C4-2B (cell line): ENCODE measurements around the gene SBK2.

Experiments
- H3K27ac ChIP-seq: fragments of 450-650 bp; 2 replicates; pipeline ENCODE4 v1.5.1; 2017
- ZFX ChIP-seq: fragments of 450-650 bp; IDR thresholded peaks from 2 replicates; pipeline ENCODE4 v1.6.1; 2017
- TF ChIP-seq, protein P1 (sequence below): fragments of 450-650 bp; conservative IDR thresholded peaks from 2 replicates; pipeline ENCODE4 v1.5.1; 2017; ENCODE audit warnings: mild to moderate bottlenecking

The SBK2 gene

DNA sequence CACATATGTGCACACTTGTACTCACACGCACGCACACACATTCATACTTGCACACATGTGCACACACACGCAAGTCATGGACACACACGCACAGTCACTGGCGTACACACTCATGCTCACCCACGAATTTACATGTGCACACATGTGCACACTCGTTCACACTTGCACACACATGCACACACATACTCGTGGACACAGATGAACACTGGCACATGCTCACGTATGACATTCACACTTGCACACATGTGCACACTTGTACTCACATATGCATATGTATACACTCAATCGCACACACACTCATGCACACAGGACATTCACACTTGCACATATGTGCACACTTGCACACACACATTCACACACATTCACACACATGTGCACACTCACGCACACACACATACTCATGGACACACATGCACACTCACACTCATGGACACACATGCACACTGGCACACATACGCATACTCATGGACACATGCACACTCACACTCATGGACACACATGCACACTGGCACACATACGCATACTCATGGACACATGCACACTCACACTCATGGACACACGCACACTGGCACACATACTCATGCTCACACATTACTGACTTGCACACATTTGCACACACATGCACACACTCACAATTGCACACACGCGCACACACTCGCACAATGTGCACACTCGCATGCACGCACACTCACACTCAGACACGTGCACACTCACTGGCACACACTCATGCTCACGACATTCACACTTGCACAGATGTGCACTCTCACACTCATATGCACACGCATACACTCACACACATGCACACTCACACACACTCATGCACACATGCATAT is 9.5 kb downstream of the SBK2 start:
- no peak overlapping the region for H3K27ac ChIP-seq
- TF ChIP-seq, protein P1, sequence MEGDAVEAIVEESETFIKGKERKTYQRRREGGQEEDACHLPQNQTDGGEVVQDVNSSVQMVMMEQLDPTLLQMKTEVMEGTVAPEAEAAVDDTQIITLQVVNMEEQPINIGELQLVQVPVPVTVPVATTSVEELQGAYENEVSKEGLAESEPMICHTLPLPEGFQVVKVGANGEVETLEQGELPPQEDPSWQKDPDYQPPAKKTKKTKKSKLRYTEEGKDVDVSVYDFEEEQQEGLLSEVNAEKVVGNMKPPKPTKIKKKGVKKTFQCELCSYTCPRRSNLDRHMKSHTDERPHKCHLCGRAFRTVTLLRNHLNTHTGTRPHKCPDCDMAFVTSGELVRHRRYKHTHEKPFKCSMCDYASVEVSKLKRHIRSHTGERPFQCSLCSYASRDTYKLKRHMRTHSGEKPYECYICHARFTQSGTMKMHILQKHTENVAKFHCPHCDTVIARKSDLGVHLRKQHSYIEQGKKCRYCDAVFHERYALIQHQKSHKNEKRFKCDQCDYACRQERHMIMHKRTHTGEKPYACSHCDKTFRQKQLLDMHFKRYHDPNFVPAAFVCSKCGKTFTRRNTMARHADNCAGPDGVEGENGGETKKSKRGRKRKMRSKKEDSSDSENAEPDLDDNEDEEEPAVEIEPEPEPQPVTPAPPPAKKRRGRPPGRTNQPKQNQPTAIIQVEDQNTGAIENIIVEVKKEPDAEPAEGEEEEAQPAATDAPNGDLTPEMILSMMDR = no peak
- no peak for TF ChIP-seq ZFX

DNA sequence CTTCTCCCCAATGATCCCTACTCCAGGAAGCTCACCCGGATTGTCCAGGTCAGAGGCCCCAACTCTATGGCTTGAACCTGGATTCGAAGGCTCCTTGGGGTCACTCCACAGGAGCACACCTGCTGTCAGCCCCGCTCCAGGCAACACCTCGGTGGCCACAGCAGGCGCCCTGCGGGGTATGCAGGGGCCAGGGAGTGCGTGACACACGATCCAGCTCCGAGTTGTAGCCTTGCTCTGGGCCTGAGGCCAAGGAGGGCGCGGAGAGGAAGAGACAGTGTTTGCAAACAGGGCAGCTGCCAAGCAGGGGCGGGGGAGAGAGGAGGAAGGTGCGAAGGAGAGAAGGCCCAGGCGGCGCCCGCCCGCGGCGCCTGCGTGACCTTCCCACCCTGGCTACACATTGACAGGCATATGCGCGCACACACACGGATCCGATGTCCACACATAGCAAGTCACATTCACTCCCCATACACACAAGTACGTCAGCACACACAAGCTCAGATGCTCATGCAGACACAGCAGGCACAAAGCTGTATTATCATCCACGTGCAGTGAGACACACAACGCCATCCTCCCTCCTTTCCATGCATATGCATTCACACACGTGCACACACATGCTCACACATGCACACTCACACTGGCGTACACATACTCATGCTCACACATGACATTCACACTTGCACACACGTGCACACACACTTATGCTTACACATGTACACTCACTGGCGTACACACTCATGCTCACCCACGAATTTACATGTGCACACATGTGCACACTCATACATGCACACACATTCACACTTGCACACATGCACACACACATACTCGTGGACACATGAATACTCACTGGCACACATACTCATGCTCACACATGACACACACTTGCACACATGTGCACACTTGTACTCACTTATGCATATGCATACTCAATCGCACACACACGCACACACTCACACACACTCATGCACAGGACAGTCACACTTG is 10.4 kb downstream of the SBK2 start:
- TF ChIP-seq, protein P1 = no peak
- no peak for TF ChIP-seq ZFX
- H3K27ac ChIP-seq = no peak overlapping the region

DNA sequence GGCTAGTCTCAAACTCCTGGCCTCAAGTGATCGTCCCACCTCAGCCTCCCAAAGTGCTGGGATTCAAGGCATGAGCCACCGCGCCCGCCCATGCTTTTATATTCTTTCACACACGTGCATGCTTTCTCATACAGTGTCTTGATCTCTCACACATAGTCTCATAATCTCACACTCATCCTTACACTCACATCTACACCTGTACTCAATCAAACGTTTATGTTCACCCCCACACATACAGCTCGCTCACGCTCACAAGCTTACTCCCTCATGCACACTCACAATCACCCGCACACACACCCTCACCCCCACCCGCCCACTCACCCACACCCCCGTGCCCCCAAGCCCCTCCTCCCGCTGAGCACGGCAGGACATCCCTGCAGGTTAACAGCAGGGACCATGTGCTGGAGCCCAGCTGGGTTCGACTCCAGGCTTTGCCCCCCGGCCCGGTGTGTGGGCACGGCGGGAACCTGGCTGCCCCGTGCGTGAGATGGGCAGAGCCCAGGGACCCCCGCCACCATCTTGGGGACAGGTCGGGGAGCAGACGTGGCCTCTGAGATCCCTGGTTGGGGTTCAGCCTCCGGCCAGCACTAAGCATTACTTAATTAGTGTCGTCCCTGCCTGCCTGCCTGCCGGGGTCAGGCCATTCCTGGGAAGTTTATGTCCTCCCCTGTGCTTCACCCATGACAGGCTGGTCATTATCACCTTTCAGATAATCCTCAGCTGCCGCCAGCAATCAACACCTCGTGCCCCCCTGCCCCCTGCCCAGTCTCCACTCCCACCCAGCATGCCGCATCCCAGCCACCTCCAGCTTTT is 11.4 kb downstream of the SBK2 start:
- no peak for TF ChIP-seq ZFX
- TF ChIP-seq, protein P1 = no peak
- no peak overlapping the region for H3K27ac ChIP-seq

DNA sequence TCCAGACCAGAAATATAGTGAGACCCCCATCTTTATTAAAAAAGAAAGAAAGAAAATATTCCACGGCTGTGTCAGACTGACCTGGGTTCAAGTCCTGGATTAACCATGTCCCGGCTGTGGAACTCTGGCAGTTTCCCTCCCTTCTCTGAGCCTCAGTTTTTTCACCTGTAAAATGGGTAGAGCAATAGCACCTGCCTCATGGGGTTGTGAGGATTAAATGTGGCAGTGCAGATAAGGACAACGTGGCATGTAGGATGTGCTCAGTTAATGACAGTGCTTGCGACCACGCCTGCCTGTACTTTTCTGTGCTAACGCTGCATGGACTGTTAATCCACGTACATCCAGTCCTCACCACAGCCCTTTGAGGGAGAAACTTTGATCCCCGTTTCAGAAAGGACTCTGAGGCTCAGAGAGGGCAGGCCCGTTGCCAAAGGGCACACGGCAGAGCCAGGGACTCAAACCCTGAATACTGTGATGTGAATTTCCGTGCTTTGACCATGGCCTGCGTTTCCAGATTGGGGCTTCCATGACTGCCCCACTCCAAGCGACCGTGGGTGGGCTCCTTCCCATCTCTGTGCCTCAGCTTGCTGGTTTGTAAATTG is 16.1 kb downstream of the SBK2 start:
- no peak overlapping the region for H3K27ac ChIP-seq
- TF ChIP-seq ZFX = no peak
- TF ChIP-seq, protein P1 = no peak

DNA sequence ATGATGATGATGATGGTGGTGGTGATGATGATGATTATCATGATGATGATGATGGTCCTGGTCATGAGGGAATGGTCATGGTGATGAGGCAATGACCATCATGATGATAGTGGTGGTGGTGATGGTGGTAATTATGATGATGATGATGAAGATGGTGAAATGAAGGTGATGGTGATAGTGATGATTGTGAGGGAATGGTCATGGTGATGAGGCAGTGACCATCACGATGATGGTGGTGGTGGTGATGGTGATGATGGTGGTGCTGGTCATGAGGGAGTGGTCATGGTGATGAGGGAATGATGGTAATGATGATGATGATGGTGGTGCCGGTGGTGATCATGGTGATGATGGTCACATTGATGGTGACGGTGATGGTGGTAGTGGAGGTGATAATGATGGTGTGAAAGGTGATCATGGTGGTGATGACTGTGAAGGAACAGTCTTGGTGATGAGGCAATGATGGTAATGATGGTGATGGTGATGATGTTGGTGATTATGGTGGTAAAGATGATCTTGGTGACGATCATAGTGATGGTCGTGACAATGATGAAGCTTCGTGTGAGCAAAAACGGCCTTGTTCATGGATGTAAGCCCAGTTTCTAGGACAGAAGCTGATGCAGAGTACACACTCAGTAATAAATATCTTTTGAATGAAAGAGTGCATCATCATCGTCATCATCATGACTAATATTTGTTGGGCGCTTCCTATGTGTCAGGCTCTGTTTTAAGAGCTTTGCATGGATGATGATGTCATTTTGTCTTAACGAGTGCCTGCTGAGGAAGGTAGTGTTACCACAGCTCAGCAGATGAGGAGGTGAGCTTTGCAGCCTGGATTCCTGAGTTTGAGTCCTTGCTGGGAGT is 17.3 kb downstream of the SBK2 start:
- H3K27ac ChIP-seq = no peak overlapping the region

More for the DNA sequence above, 17.3 kb downstream of the SBK2 start:
- TF ChIP-seq ZFX = no peak
- TF ChIP-seq, protein P1 = no peak
